ENCODE results near the gene TSC22D4. TPM values are rescaled to one million over a fixed set of nuclear protein-coding genes. Genes with fewer than 3 reads are reported as not detected.
"Not testable (repeated sequence)": the region's sequence is repeated elsewhere in the genome, so short reads cannot be mapped to it uniquely, and the experiment has no call there.

The TSC22D4 gene
- total RNA-seq, 2 experiments from 2014 or later = 157 to 159 TPM

GRCh38 chr7:100443096-100443840 lies 35.7 kb downstream of the TSC22D4 start:
- ATAC-seq (ENCODE audit: low read depth) (no peak), DNase-seq (peak; percentile 26)
- H3K9me3 Mint-ChIP-seq = no peaks in the 10 kb centered on the region
- no peaks in the 10 kb centered on the region for H3K27me3 Mint-ChIP-seq
- POLR2A ChIA-PET = interaction anchor here (1.0 to 7.1 kb wide), 3 partner anchors 14 to 96 kb away, joined by 3 to 63 read pairs (median 3); partner anchors contain the start of genes AGFG2, MEPCE and ZCWPW1
- peak overlapping the region; percentile 31 for H3K27ac Mint-ChIP-seq
- no peaks in the 10 kb centered on the region for H3K36me3 Mint-ChIP-seq
- H3K4me1 Mint-ChIP-seq = peaks cover 20% of the 10 kb centered on the region
- H3K4me3 Mint-ChIP-seq = no peak overlapping the region

- no peaks in the 10 kb centered on the region for H3K27me3 Mint-ChIP-seq
- ATAC-seq (ENCODE audit: low read depth) (no peak), DNase-seq (peak; percentile 18)
- no peak overlapping the region for H3K27ac Mint-ChIP-seq
- H3K36me3 Mint-ChIP-seq = no peaks in the 10 kb centered on the region
- no peak overlapping the region for H3K4me3 Mint-ChIP-seq
- peaks cover 20% of the 10 kb centered on the region for H3K4me1 Mint-ChIP-seq
- no peaks in the 10 kb centered on the region for H3K9me3 Mint-ChIP-seq
- POLR2A ChIA-PET = interaction anchor here (7.1 kb wide), 1 partner anchor 13 kb away, joined by 63 read pairs; the partner anchor contains the start of genes MEPCE and ZCWPW1
These were observed 37.1 kb downstream of the TSC22D4 start for GRCh38 chr7:100441641-100442535.

- not testable (repeated sequence) for H3K4me3 Mint-ChIP-seq; H3K27me3 Mint-ChIP-seq; ATAC-seq (ENCODE audit: low read depth); H3K27ac Mint-ChIP-seq; H3K9me3 Mint-ChIP-seq
- H3K36me3 Mint-ChIP-seq = peaks cover 13% of the 10 kb centered on the region
- POLR2A ChIA-PET = interaction anchor here (2.8 kb wide), 1 partner anchor 11 kb away, joined by 26 read pairs; the partner anchor contains the start of genes MEPCE and ZCWPW1
- peaks cover 11% of the 10 kb centered on the region for H3K4me1 Mint-ChIP-seq
- DNase-seq = peak; percentile 10
These were observed 39.8 kb downstream of the TSC22D4 start for GRCh38 chr7:100439244-100439643.

- H3K4me3 Mint-ChIP-seq; H3K9me3 Mint-ChIP-seq; H3K27ac Mint-ChIP-seq; ATAC-seq (ENCODE audit: low read depth); H3K27me3 Mint-ChIP-seq: not testable (repeated sequence)
- POLR2A ChIA-PET = interaction anchor here (0.5 to 2.8 kb wide), 3 partner anchors 10 to 972 kb away, joined by 3 to 26 read pairs (median 4); partner anchors contain the start of genes MEPCE and ZCWPW1
- DNase-seq = peak; percentile 13
- Mint-ChIP-seq H3K36me3 (peaks cover 17% of the 10 kb centered on the region), H3K4me1 (peaks cover 13% of the 10 kb centered on the region)
These were observed 40.3 kb downstream of the TSC22D4 start for GRCh38 chr7:100438731-100439130.

- no peak overlapping the region for H3K4me3 Mint-ChIP-seq
- H3K4me1 Mint-ChIP-seq = peaks cover 16% of the 10 kb centered on the region
- H3K27me3 Mint-ChIP-seq = no peaks in the 10 kb centered on the region
- H3K36me3 Mint-ChIP-seq = peaks cover 20% of the 10 kb centered on the region
- DNase-seq (no peak), ATAC-seq (ENCODE audit: low read depth) (no peak)
- H3K27ac Mint-ChIP-seq = no peak overlapping the region
- no peaks in the 10 kb centered on the region for H3K9me3 Mint-ChIP-seq
- POLR2A ChIA-PET = interaction anchor here (0.5 to 2.8 kb wide), 3 partner anchors 10 to 971 kb away, joined by 3 to 26 read pairs (median 4); partner anchors contain the start of genes MEPCE and ZCWPW1
These were observed 40.8 kb downstream of the TSC22D4 start for GRCh38 chr7:100438172-100438571.

GRCh38 chr7:100437150-100438100 lies 41.6 kb downstream of the TSC22D4 start:
- Mint-ChIP-seq H3K27me3 (no peaks in the 10 kb centered on the region), H3K27ac (no peak overlapping the region), H3K4me1 (peaks cover 22% of the 10 kb centered on the region), H3K4me3 (peak overlapping the region; percentile 94), H3K36me3 (peaks cover 21% of the 10 kb centered on the region), H3K9me3 (no peaks in the 10 kb centered on the region)
- POLR2A ChIA-PET = interaction anchor here (0.6 to 2.8 kb wide), 16 partner anchors 9 to 452 kb away, joined by 3 to 28 read pairs (median 4); partner anchors contain the start of genes AGFG2, AP4M1, GPC2 and MCM7
- ATAC-seq (ENCODE audit: low read depth) (no peak), DNase-seq (peak; percentile 15)

- DNase-seq (peak; percentile 72), ATAC-seq (ENCODE audit: low read depth) (peak; percentile 36)
- POLR2A ChIA-PET = interaction anchor here (0.6 to 2.0 kb wide), 14 partner anchors 9 to 353 kb away, joined by 3 to 28 read pairs (median 4); partner anchors contain the start of genes AGFG2, GPC2, LAMTOR4 and TSC22D4
- Mint-ChIP-seq H3K9me3 (no peaks in the 10 kb centered on the region), H3K27me3 (no peaks in the 10 kb centered on the region), H3K4me1 (peaks cover 32% of the 10 kb centered on the region), H3K36me3 (peaks cover 26% of the 10 kb centered on the region), H3K27ac (peak overlapping the region; percentile 98), H3K4me3 (peak overlapping the region; percentile 94)
These were observed 43.4 kb downstream of the TSC22D4 start for GRCh38 chr7:100435401-100436304.

GRCh38 chr7:100434297-100435144 lies 44.5 kb downstream of the TSC22D4 start:
- Mint-ChIP-seq H3K4me3 (peak overlapping the region; percentile 94), H3K9me3 (no peaks in the 10 kb centered on the region), H3K27me3 (no peaks in the 10 kb centered on the region), H3K27ac (peak overlapping the region; percentile 93), H3K36me3 (peaks cover 32% of the 10 kb centered on the region), H3K4me1 (peaks cover 38% of the 10 kb centered on the region)
- ATAC-seq (ENCODE audit: low read depth) = no peak
- POLR2A ChIA-PET = interaction anchor here (0.5 to 1.6 kb wide), 8 partner anchors 10 to 255 kb away, joined by 3 to 6 read pairs (median 4); partner anchors contain the start of gene AGFG2
- no peak for DNase-seq

- Mint-ChIP-seq H3K9me3 (no peaks in the 10 kb centered on the region), H3K27ac (peak overlapping the region; percentile 93), H3K36me3 (peaks cover 35% of the 10 kb centered on the region), H3K27me3 (no peaks in the 10 kb centered on the region), H3K4me1 (peaks cover 41% of the 10 kb centered on the region), H3K4me3 (peak overlapping the region; percentile 94)
- no peak for ATAC-seq (ENCODE audit: low read depth)
- DNase-seq = no peak
- POLR2A ChIA-PET = interaction anchor here (1.3 to 1.6 kb wide), 3 partner anchors 11 to 59 kb away, joined by 3 to 6 read pairs (median 4); no protein-coding TSS in a partner anchor
These were observed 45.3 kb downstream of the TSC22D4 start for GRCh38 chr7:100433592-100434296.

- Mint-ChIP-seq H3K4me3 (no peak overlapping the region), H3K27ac (peak overlapping the region; percentile 93), H3K36me3 (peaks cover 35% of the 10 kb centered on the region), H3K9me3 (no peaks in the 10 kb centered on the region), H3K4me1 (peaks cover 41% of the 10 kb centered on the region), H3K27me3 (no peaks in the 10 kb centered on the region)
- POLR2A ChIA-PET = no interaction called here
- ATAC-seq (ENCODE audit: low read depth) (no peak), DNase-seq (no peak)
These were observed 45.8 kb downstream of the TSC22D4 start for GRCh38 chr7:100433276-100433591.

All from activated naive CD8-positive, alpha-beta T cell treated with anti-CD3 and anti-CD28 coated beads, Interleukin-2, amount 10 ng/mL, durations not matched to agents 7 days and 5 days (primary cell).